GM18861 (cell line): ENCODE data around the gene PAEP.

Experiments used
- ATAC-seq: cut with Tn5 transposase; IDR thresholded peaks from one replicate; pipeline ENCODE4 v1.9.1; 2021; ENCODE audit not compliant: unreplicated experiment

The PAEP gene

GRCh38 chr9:135612981-135613910 lies 51.7 kb downstream of the PAEP start:
- ATAC-seq = no peak

GRCh38 chr9:135613946-135614805 lies 52.6 kb downstream of the PAEP start:
- ATAC-seq = no peak

GRCh38 chr9:135614821-135615665 lies 53.5 kb downstream of the PAEP start:
- ATAC-seq = no peak

- no peak for ATAC-seq
Measured at GRCh38 chr9:135615666-135616618, 54.4 kb downstream of the PAEP start.
